Cardiac muscle cell (in vitro differentiated cells and primary cell): Measurements from ENCODE around the gene SMS. TPM values are rescaled to one million over a fixed set of nuclear protein-coding genes. Genes with fewer than 3 reads are reported as not detected.
A peak's percentile ranks its signal among the peaks of the same experiment; 100 is the strongest.

Experiments used
- DNase-seq, 2 donors: peaks; one replicate each; pipeline versions ENCODE4 v3.0.0 to v3.0.0-alpha.2; 2010 to 2017; ENCODE audit warnings: low read depth in 1 of 2, low spot score in 1 of 2
- H3K27ac ChIP-seq: fragments of 200-600 bp; sonication (generic); 2 replicates; pipeline ENCODE4 v1.5.1; 2016
- H3K27me3 ChIP-seq: fragments of 200-600 bp; sonication (generic); 2 replicates; pipeline ENCODE4 v1.6.0; 2016; ENCODE audit warnings: control low read depth
- H3K36me3 ChIP-seq: fragments of 200-600 bp; sonication (generic); 2 replicates; pipeline ENCODE4 v1.5.1; 2016; ENCODE audit warnings: control low read depth
- H3K4me1 ChIP-seq: fragments of 200-600 bp; sonication (generic); 2 replicates; pipeline ENCODE4 v1.8.1; 2017; ENCODE audit warnings: low read depth, mild to moderate bottlenecking, mixed run types
- H3K4me3 ChIP-seq: fragments of 200-600 bp; sonication (generic); 2 replicates; pipeline ENCODE4 v1.5.1; 2016; ENCODE audit warnings: mild to moderate bottlenecking
- H3K9me3 ChIP-seq: fragments of 200-600 bp; sonication (generic); 2 replicates; pipeline ENCODE4 v1.5.1; 2017; ENCODE audit warnings: low read depth, mild to moderate bottlenecking, control low read depth
- CTCF ChIP-seq: IDR thresholded peaks from 2 replicates; pipeline ENCODE4 v1.5.1; 2012; ENCODE audit warnings: low read depth, mild to moderate bottlenecking, low read length
- polyA plus RNA-seq: library from polyadenylated mRNA; unstranded; fragments of >200 nt; fragmentation: Nextera tagmentation; extraction: Ambion mirVana; gene quantifications from 2 replicates; pipeline ENCODE4 v1.2.1, GENCODE V29; 2016
- total RNA-seq: library from RNA; depleted of rRNA; stranded (reverse); fragments of >200 nt; gene quantifications from 2 replicates; pipeline ENCODE4 v1.2.3, GENCODE V29; 2016

SMS gene
- total and polyA plus RNA-seq, 2 experiments from 2014 or later = 253 to 403 TPM

GRCh38 chrX:22024577-22024976 lies 84.1 kb downstream of the SMS start:
- H3K9me3 ChIP-seq = no peaks in the 10 kb centered on the region

GRCh38 chrX:22025751-22026150 lies 85.2 kb downstream of the SMS start:
- peaks cover 12% of the 10 kb centered on the region for H3K4me1 ChIP-seq
- no peak for TF ChIP-seq CTCF
- DNase-seq = peak in 1 of 2 donors; percentile 16
- no peak overlapping the region for H3K4me3 ChIP-seq
- no peaks in the 10 kb centered on the region for H3K36me3 ChIP-seq
- H3K27ac ChIP-seq = peak overlapping the region; percentile 52
- H3K9me3 ChIP-seq = no peaks in the 10 kb centered on the region
- no peaks in the 10 kb centered on the region for H3K27me3 ChIP-seq

More at GRCh38 chrX:22024577-22024976, 84.1 kb downstream of the SMS start:
- Histone ChIP-seq H3K27ac (no peak overlapping the region), H3K4me3 (no peak overlapping the region), H3K27me3 (no peaks in the 10 kb centered on the region), H3K4me1 (peaks cover 12% of the 10 kb centered on the region), H3K36me3 (no peaks in the 10 kb centered on the region)
- no peak for TF ChIP-seq CTCF
- no peak for DNase-seq

GRCh38 chrX:22026731-22027130 lies 86.2 kb downstream of the SMS start:
- Histone ChIP-seq H3K36me3 (no peaks in the 10 kb centered on the region), H3K27ac (peak overlapping the region; percentile 52), H3K9me3 (no peaks in the 10 kb centered on the region), H3K27me3 (no peaks in the 10 kb centered on the region), H3K4me3 (no peak overlapping the region), H3K4me1 (peaks cover 12% of the 10 kb centered on the region)
- no peak for DNase-seq
- TF ChIP-seq CTCF = no peak

GRCh38 chrX:22032084-22032483 lies 91.6 kb downstream of the SMS start, which contains the start of gene PHEX:
Gene PHEX, plus strand, starts transcription at chrX:22032325. Its CDS starts 681 bp downstream, at chrX:22033006.
- H3K4me1 ChIP-seq = no peaks in the 10 kb centered on the region
- no peak within 1 kb of the TSS for H3K4me3 ChIP-seq

GRCh38 chrX:22032506-22032905 lies 92.0 kb downstream of the SMS start:
- Histone ChIP-seq H3K4me3 (no peak overlapping the region), H3K27ac (no peak overlapping the region), H3K4me1 (no peaks in the 10 kb centered on the region), H3K27me3 (no peaks in the 10 kb centered on the region), H3K36me3 (no peaks in the 10 kb centered on the region), H3K9me3 (no peaks in the 10 kb centered on the region)
- no peak for TF ChIP-seq CTCF
- DNase-seq = no peak

More at GRCh38 chrX:22032084-22032483, 91.6 kb downstream of the SMS start, which contains the start of gene PHEX:
- H3K27me3 ChIP-seq = no peaks in the 10 kb centered on the region
- no peak within 1 kb of the TSS for H3K27ac ChIP-seq
- H3K36me3 ChIP-seq = no peaks in the 10 kb centered on the region
- DNase-seq = no peak
- H3K9me3 ChIP-seq = no peaks in the 10 kb centered on the region
- no peak for TF ChIP-seq CTCF
